ENCODE data around the gene CDH4. TPM values are rescaled to one million over a fixed set of nuclear protein-coding genes. Genes with fewer than 3 reads are reported as not detected.

CDH4 gene
- polyA plus RNA-seq, 1 donor (not counting 4 experiments of a cell fraction or from before 2014, with no cell fraction given): 2.2 TPM

- H3K9me3 ChIP-seq (ENCODE audit: control insufficient read depth, low read depth, low read length): no peaks in the 10 kb centered on the region
- no peak overlapping the region for H3K4me2 ChIP-seq (ENCODE audit: control insufficient read depth, extremely low read depth, insufficient read depth, low read depth, low read length)
- no peaks in the 10 kb centered on the region for H3K4me1 ChIP-seq (ENCODE audit: control insufficient read depth, extremely low read depth, insufficient read depth, low read length)
- no peak for TF ChIP-seq EZH2 (IDR thresholded peaks at IDR 0.05; ENCODE audit: low read length)
- no peak for TF ChIP-seq CTCF (optimal IDR thresholded peaks at IDR 0.05 in 1 of 3, IDR thresholded peaks at IDR 0.05 in 1 of 3, conservative IDR thresholded peaks at IDR 0.05 in 1 of 3; ENCODE audit: extremely low read depth in 1 of 3, insufficient read depth in 2 of 3, low read length in 3 of 3)
- H3K36me3 ChIP-seq (ENCODE audit: control insufficient read depth in 2 of 2, extremely low read depth in 1 of 2, insufficient read depth in 2 of 2, low read length in 2 of 2): no peaks in the 10 kb centered on the region
- dilution Hi-C loops (cut with MboI; ENCODE audit: extremely low pct_ligation_motif_present, low sequenced_read_pairs): no loop called here
- no peak overlapping the region for H2AFZ ChIP-seq (ENCODE audit: control insufficient read depth, low read length)
- H3K79me2 ChIP-seq (ENCODE audit: control insufficient read depth, insufficient read depth, low read length): peaks cover 1% of the 10 kb centered on the region
- no peak overlapping the region for H3K4me3 ChIP-seq (ENCODE audit: control insufficient read depth in 2 of 3, extremely low read depth in 1 of 3, insufficient read depth in 2 of 3, low read depth in 1 of 3, low read length in 3 of 3)
- H3K9ac ChIP-seq (ENCODE audit: control insufficient read depth, extremely low read depth, insufficient read depth, low read length): no peak overlapping the region
- H3K9me1 ChIP-seq (ENCODE audit: control insufficient read depth, extremely low read depth, insufficient read depth, low read length): peaks cover 2% of the 10 kb centered on the region
- H4K20me1 ChIP-seq (ENCODE audit: control insufficient read depth, extremely low read depth, insufficient read depth, low read length): peaks cover 41% of the 10 kb centered on the region
- H3K27ac ChIP-seq (ENCODE audit: control insufficient read depth, insufficient read depth, low read length): no peak overlapping the region
- FAIRE-seq (no peak), DNase-seq (ENCODE audit: low read depth, low spot score) (no peak)
- H3K27me3 ChIP-seq (ENCODE audit: control insufficient read depth, extremely low read depth, insufficient read depth, low read length): no peaks in the 10 kb centered on the region
These were observed 68.8 kb downstream of the CDH4 start for GRCh38 chr20:61320691-61321425.

- peaks cover 1% of the 10 kb centered on the region for H3K79me2 ChIP-seq (ENCODE audit: control insufficient read depth, insufficient read depth, low read length)
- TF ChIP-seq EZH2 (IDR thresholded peaks at IDR 0.05; ENCODE audit: low read length) (no peak), CTCF (optimal IDR thresholded peaks at IDR 0.05 in 1 of 3, IDR thresholded peaks at IDR 0.05 in 1 of 3, conservative IDR thresholded peaks at IDR 0.05 in 1 of 3; ENCODE audit: extremely low read depth in 1 of 3, insufficient read depth in 2 of 3, low read length in 3 of 3) (no peak)
- H2AFZ ChIP-seq (ENCODE audit: control insufficient read depth, low read length): no peak overlapping the region
- DNase-seq (ENCODE audit: low read depth, low spot score): no peak
- H3K4me3 ChIP-seq (ENCODE audit: control insufficient read depth in 2 of 3, extremely low read depth in 1 of 3, insufficient read depth in 2 of 3, low read depth in 1 of 3, low read length in 3 of 3): no peak overlapping the region
- no peak for FAIRE-seq
- no peaks in the 10 kb centered on the region for H3K27me3 ChIP-seq (ENCODE audit: control insufficient read depth, extremely low read depth, insufficient read depth, low read length)
- no peaks in the 10 kb centered on the region for H3K4me1 ChIP-seq (ENCODE audit: control insufficient read depth, extremely low read depth, insufficient read depth, low read length)
- dilution Hi-C loops (cut with MboI; ENCODE audit: extremely low pct_ligation_motif_present, low sequenced_read_pairs): no loop called here
- no peak overlapping the region for H3K9ac ChIP-seq (ENCODE audit: control insufficient read depth, extremely low read depth, insufficient read depth, low read length)
- no peaks in the 10 kb centered on the region for H3K9me3 ChIP-seq (ENCODE audit: control insufficient read depth, low read depth, low read length)
- no peak overlapping the region for H3K4me2 ChIP-seq (ENCODE audit: control insufficient read depth, extremely low read depth, insufficient read depth, low read depth, low read length)
- no peaks in the 10 kb centered on the region for H3K36me3 ChIP-seq (ENCODE audit: control insufficient read depth in 2 of 2, extremely low read depth in 1 of 2, insufficient read depth in 2 of 2, low read length in 2 of 2)
- H4K20me1 ChIP-seq (ENCODE audit: control insufficient read depth, extremely low read depth, insufficient read depth, low read length): peaks cover 42% of the 10 kb centered on the region
- no peak overlapping the region for H3K27ac ChIP-seq (ENCODE audit: control insufficient read depth, insufficient read depth, low read length)
- H3K9me1 ChIP-seq (ENCODE audit: control insufficient read depth, extremely low read depth, insufficient read depth, low read length): peaks cover 2% of the 10 kb centered on the region
These were observed 69.4 kb downstream of the CDH4 start for GRCh38 chr20:61321481-61321880.

All from keratinocyte (primary cell).